HG03066 (cell line): Measurements from ENCODE around the gene ARHGEF6.
A peak's percentile ranks its signal among the peaks of the same experiment; 100 is the strongest.

Source experiments
- ATAC-seq: cut with Tn5 transposase; IDR thresholded peaks from one replicate; pipeline ENCODE4 v1.9.1; 2021; ENCODE audit warnings: low read depth; ENCODE audit not compliant: unreplicated experiment

The ARHGEF6 gene

GRCh38 chrX:136616987-136617685 is 163.6 kb downstream of the ARHGEF6 start:
- ATAC-seq, result peak; percentile 72
